Measurements from ENCODE around the gene SLC38A3. TPM values are rescaled to one million over a fixed set of nuclear protein-coding genes. Genes with fewer than 3 reads are reported as not detected.

Gene SLC38A3
- total and polyA plus RNA-seq, 9 of the 15 experiments (the other 6 are each of a cell fraction or from before 2014, with no cell fraction given), result 0.09 to 0.38 (median 0.16) TPM; not detected in 6

GRCh38 chr3:50203809-50204803, 965 bp upstream of the SLC38A3 start:
- H3K79me2 ChIP-seq (ENCODE audit: control insufficient read depth, insufficient read depth, low read length), result no peaks in the 10 kb centered on the region
- DNase-seq (ENCODE audit: extremely low read depth in 1 of 4, low spot score in 3 of 4), result no peak
- in situ Hi-C loops (cut with MboI), result no loop called here
- POLR2A ChIA-PET, result interaction anchor here (0.6 to 1.1 kb wide), 5 partner anchors 14 to 729 kb away, joined by 3 to 5 read pairs (median 4); no protein-coding TSS in a partner anchor
- H3K9ac ChIP-seq (ENCODE audit: insufficient read depth in 1 of 2, low read depth in 2 of 2, low read length in 2 of 2), result no peak overlapping the region
- peaks cover 0 to 24% of the 10 kb centered on the region in 2 experiments; a peak in 3 of 5 replicates for H3K4me1 ChIP-seq (replicated peaks in 1 of 2; ENCODE audit: control insufficient read depth in 2 of 2, insufficient read depth in 2 of 2, low read length in 2 of 2)
- ATAC-seq, result no peak
- no peaks in the 10 kb centered on the region for H4K20me1 ChIP-seq (replicated peaks; ENCODE audit: control insufficient read depth, insufficient read depth, low read length)
- no peak overlapping the region for H3K4me3 ChIP-seq
- H3K36me3 ChIP-seq (ENCODE audit: control insufficient read depth, insufficient read depth, low read length), result no peaks in the 10 kb centered on the region
- no peak overlapping the region for H3K27ac ChIP-seq (ENCODE audit: extremely low read depth, low read depth, low read length)
- no peak overlapping the region for H2AFZ ChIP-seq (ENCODE audit: low read depth, low read length)
- CTCF ChIA-PET (ENCODE audit: low intra/inter-chr PET ratio), result no interaction called here
- BruUV-seq (replicated peaks), result no TSS peak
- intact Hi-C loops (cut with micrococcal nuclease), result no loop called here
- 10% methylated on average over 8 of the region's 12 CpGs for WGBS (ENCODE audit: insufficient coverage, low coverage, missing lambda C conversion rate)
- no peak for FAIRE-seq
- H3K27me3 ChIP-seq (ENCODE audit: control insufficient read depth in 2 of 2, insufficient read depth in 2 of 2, low read length in 2 of 2), result peaks cover 15 to 49% of the 10 kb centered on the region in 2 experiments; a peak in 4 of 5 replicates
- H3K9me3 ChIP-seq (replicated peaks; ENCODE audit: control insufficient read depth, insufficient read depth, low read depth, low read length), result no peaks in the 10 kb centered on the region
- no peak overlapping the region for H3K4me2 ChIP-seq (ENCODE audit: insufficient read depth, low read length)
- H3K9me1 ChIP-seq (ENCODE audit: control insufficient read depth, insufficient read depth, low read length), result no peaks in the 10 kb centered on the region
- no peak for TF ChIP-seq NFE2 (IDR thresholded peaks at IDR 0.05; ENCODE audit: low read depth)
- TF ChIP-seq RBM17 (IDR thresholded peaks at IDR 0.05; ENCODE audit: borderline replicate concordance, low read depth, low read length), result no peak
- no peak for TF ChIP-seq MCM7 (IDR thresholded peaks at IDR 0.05)
- TF ChIP-seq RBM22 (IDR thresholded peaks at IDR 0.05; ENCODE audit: low read depth, low read length, poor library complexity, severe bottlenecking), result no peak
- no peak for TF ChIP-seq ARNT (IDR thresholded peaks at IDR 0.05)
- no peak for TF ChIP-seq ZC3H8 (IDR thresholded peaks at IDR 0.05)
- TF ChIP-seq PATZ1 (CRISPR knock-in tag; IDR thresholded peaks at IDR 0.05; ENCODE audit: borderline replicate concordance), result no peak
- no peak for TF ChIP-seq ZNF184 (CRISPR knock-in tag; IDR thresholded peaks at IDR 0.05)
- TF ChIP-seq REST (IDR thresholded peaks at IDR 0.05; ENCODE audit: borderline replicate concordance), result no peak
- TF ChIP-seq REST (CRISPR knock-in tag; IDR thresholded peaks at IDR 0.05; ENCODE audit: low read depth), result no peak
- no peak for TF ChIP-seq LEF1 (IDR thresholded peaks at IDR 0.05)
- TF ChIP-seq SLC30A9 (CRISPR knock-in tag; IDR thresholded peaks at IDR 0.05), result no peak

Measured in K562 (cell line).